Omental fat pad (tissue), 4 donors: ENCODE results near the gene SRF. TPM values are rescaled to one million over a fixed set of nuclear protein-coding genes. Genes with fewer than 3 reads are reported as not detected.

Source experiments
- ATAC-seq: fragments of 150-250 bp; one replicate; pipeline ENCODE4 v1.9.1; 2016; ENCODE audit warnings: mild to moderate bottlenecking, moderate library complexity; ENCODE audit not compliant: low FRiP score
- DNase-seq: peaks from one replicate; pipeline ENCODE4 v3.0.0-alpha.2; 2019; ENCODE audit warnings: low spot score
- total RNA-seq, 4 donors: library from RNA; depleted of rRNA; stranded (reverse); fragments of >200 nt; gene quantifications; one replicate each; pipeline ENCODE4 v1.1.0, GENCODE V29; 2016
- TF ChIP-seq, protein P1 (sequence below), 3 donors: fragments of 450-650 bp; IDR thresholded peaks; one replicate each; pipeline ENCODE4 v1.5.1; 2016 to 2017; ENCODE audit warnings: antibody characterized with exemption in 3 of 3, mild to moderate bottlenecking in 3 of 3, moderate library complexity in 2 of 3

Gene SRF
- total RNA-seq, 4 donors from 2014 or later, result 21.5 to 37.8 (median 24.4) TPM

DNA sequence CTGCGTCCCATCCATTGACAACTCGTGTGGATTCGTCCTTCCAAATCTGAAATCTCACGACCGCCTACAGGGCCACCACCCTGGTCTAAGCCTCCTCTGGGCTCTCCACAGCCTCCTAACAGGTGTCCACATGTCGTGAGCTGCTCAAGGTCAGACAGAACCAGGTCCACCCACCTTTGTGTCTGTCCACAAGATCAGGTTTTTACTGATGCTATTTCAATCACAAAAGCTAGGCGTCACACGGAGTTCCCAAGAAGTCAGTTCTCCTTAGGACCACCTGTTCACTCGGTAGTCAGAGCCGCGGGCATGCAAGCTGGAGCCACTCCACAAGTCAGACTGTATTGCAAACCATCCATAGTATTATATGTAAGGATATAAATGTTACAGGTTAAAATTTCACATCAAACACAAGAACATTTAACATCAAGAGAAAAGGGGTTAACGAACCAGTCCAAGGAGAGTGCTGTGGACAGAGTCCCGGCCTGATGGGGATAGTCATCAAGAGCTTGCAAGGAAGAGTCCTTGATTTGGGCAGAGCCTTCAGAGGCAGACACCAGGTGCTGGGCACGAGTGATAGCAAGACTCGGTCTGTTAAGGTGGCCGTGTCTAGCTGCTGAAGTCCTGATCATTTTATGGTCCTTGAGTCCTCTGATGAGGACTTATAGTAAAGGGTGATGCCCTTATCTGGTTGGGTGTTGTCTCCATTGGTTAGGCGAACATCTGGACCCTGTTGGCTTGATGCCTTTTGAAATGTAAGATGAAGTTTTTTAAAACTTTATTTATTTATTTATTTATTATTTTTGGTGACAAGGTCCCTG is 58.9 kb downstream of the SRF start:
- no peak for DNase-seq
- TF ChIP-seq, protein P1, sequence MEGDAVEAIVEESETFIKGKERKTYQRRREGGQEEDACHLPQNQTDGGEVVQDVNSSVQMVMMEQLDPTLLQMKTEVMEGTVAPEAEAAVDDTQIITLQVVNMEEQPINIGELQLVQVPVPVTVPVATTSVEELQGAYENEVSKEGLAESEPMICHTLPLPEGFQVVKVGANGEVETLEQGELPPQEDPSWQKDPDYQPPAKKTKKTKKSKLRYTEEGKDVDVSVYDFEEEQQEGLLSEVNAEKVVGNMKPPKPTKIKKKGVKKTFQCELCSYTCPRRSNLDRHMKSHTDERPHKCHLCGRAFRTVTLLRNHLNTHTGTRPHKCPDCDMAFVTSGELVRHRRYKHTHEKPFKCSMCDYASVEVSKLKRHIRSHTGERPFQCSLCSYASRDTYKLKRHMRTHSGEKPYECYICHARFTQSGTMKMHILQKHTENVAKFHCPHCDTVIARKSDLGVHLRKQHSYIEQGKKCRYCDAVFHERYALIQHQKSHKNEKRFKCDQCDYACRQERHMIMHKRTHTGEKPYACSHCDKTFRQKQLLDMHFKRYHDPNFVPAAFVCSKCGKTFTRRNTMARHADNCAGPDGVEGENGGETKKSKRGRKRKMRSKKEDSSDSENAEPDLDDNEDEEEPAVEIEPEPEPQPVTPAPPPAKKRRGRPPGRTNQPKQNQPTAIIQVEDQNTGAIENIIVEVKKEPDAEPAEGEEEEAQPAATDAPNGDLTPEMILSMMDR (IDR thresholded peaks at IDR 0.05), result no peak
- no peak for ATAC-seq

DNA sequence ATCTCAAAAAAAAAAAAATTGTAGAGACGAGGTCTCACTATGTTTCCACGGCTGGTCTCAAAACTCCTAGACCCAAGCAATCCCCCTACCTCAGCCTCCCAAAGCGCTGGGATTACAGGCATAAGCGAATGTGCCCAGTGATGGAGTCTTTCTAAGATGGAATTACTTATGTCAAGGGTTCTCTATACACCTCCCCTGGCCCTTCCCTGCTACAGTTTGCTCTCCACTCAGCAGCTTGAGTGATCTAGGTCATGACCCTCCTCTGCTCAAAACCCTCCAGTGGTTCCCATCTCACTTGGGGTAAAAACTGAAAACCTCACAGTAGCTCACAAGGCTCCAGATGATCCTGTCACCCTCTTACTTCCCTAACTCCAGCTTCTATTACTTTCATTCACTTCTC is 60.0 kb downstream of the SRF start:
- no peak for DNase-seq
- TF ChIP-seq, protein P1 (IDR thresholded peaks at IDR 0.05), result no peak
- ATAC-seq, result no peak

Other genes with a start within 250 kb of the SRF start
- gene CNPY3, start 241.8 kb upstream of the SRF start, total RNA-seq, result 10 to 100 TPM; 28.4 to 43.7 (median 32.6) TPM
- gene GNMT, start 210.5 kb upstream of the SRF start, total RNA-seq, result 1 to 10 TPM in 2 of 4 donors, under 1 TPM in 1, not detected in 1; 0.84 to 1.1 (median 1.0) TPM
- 10 to 100 TPM in 3 of 4 donors, 1 to 10 TPM in 1; 5.0 to 22.1 (median 12.8) TPM for gene PEX6, start 192.1 kb upstream of the SRF start, total RNA-seq
- gene PPP2R5D, start 186.7 kb upstream of the SRF start, total RNA-seq, result 10 to 100 TPM; 18.0 to 41.5 (median 37.4) TPM
- 10 to 100 TPM; 39.6 to 67.8 (median 45.5) TPM for gene MEA1, start 157.3 kb upstream of the SRF start, total RNA-seq
- 100 to 1,000 TPM in 1 of 4 donors, 10 to 100 TPM in 3; 58.0 to 106 (median 95.0) TPM for gene KLHDC3, start 157.0 kb upstream of the SRF start, total RNA-seq
- 10 to 100 TPM; 44.1 to 54.2 (median 48.7) TPM for gene RRP36, start 149.6 kb upstream of the SRF start, total RNA-seq
- gene CUL7, start 117.4 kb upstream of the SRF start, total RNA-seq, result 10 to 100 TPM; 10.1 to 17.3 (median 14.3) TPM
- 10 to 100 TPM; 10.7 to 32.2 (median 19.3) TPM for gene MRPL2, start 111.8 kb upstream of the SRF start, total RNA-seq
- 10 to 100 TPM; 15.2 to 21.1 (median 16.5) TPM for gene KLC4, start 111.6 kb upstream of the SRF start, total RNA-seq
- gene PTK7, start 95.0 kb upstream of the SRF start, total RNA-seq, result 10 to 100 TPM; 11.5 to 38.9 (median 13.8) TPM
- gene CUL9, start 10.9 kb downstream of the SRF start, total RNA-seq, result 10 to 100 TPM; 24.6 to 41.6 (median 28.7) TPM
- gene DNPH1, start 58.2 kb downstream of the SRF start, total RNA-seq, result 10 to 100 TPM; 57.0 to 88.1 (median 74.7) TPM
- not detected for gene TTBK1, start 72.2 kb downstream of the SRF start, total RNA-seq
- not detected for gene SLC22A7, start 127.0 kb downstream of the SRF start, total RNA-seq
- gene CRIP3, start 137.6 kb downstream of the SRF start, total RNA-seq, result 1 to 10 TPM in 1 of 4 donors, under 1 TPM in 2, not detected in 1; 0.84 to 7.9 (median 0.94) TPM
- gene ZNF318, start 198.4 kb downstream of the SRF start, total RNA-seq, result 10 to 100 TPM in 3 of 4 donors, 1 to 10 TPM in 1; 9.2 to 15.8 (median 12.7) TPM